Epithelial cell of esophagus (primary cell): Measurements from ENCODE around the gene MATK.

Experiments
- DNase-seq: peaks from one replicate; pipeline ENCODE4 v3.0.0; 2010; ENCODE audit warnings: low read depth
- H3K4me3 ChIP-seq: 2 replicates; pipeline ENCODE4 v1.5.1; 2011; ENCODE audit warnings: mild to moderate bottlenecking, low read length, control low read depth
- CTCF ChIP-seq: IDR thresholded peaks from 2 replicates; pipeline ENCODE4 v1.5.1; 2011; ENCODE audit warnings: low read depth, mild to moderate bottlenecking, low read length, control low read depth, inconsistent platforms; ENCODE audit not compliant: insufficient read depth; ENCODE audit errors: missing control alignments

MATK gene

DNA sequence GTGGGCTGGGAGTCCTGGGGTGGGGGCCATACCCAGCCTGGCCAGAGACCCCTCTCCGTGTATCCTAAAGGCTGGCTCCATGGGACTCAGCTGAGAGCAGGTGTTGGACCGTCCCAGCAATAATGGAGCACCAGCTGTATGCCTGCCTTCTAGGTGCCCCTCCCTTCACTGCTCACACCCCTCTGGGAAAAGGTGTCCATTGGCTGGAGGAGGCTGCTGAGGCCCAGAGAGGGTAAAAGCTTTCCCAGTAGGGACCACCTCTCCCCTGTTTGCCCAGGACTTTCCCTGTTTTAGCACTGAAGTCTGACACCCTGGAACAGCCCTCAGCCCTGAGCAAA is 10.8 kb downstream of the MATK start:
- TF ChIP-seq CTCF, result no peak
- no peak for DNase-seq
- no peak overlapping the region for H3K4me3 ChIP-seq

DNA sequence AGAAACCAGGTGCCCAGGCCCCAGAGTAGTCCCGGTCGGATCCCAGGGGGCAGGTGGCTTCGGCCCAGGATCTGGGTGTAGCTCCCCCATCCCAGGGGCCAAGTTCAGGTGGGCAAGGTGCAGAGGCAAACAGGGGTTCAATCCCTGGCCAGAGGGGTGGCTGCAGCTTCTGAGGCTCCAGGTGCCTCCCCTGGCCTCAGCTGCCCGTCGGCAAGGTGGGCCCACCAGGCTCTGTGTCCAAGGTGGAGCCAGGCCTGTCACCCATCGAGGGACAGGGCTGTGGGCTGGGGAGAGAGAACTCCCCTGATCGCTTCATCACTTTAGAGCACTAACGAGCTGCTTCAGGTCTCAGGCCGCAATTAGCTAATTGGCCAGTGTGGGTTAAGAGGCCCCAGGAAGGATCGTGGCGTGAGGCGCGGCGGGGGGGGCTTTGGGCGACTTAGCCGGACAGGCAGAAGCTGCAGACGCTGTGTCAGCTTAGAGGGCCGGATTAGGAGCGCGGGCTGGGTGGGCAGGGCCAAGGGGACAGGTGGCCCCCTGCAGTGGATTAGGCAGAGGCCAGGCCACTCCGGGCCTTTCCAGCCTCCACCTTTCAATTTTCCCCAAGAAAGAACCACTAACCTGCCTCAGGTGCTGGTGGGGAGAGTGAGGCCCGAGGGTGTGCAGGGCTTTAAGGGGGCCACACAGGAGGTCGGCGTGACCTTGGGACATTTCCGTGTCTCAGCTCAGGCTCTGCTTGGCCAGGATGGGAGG is 11.4 kb downstream of the MATK start:
- DNase-seq, result no peak
- no peak for TF ChIP-seq CTCF
- no peak overlapping the region for H3K4me3 ChIP-seq

- TF ChIP-seq CTCF, result no peak
- no peak overlapping the region for H3K4me3 ChIP-seq
- no peak for DNase-seq
Measured at GRCh38 chr19:3773814-3774515, 12.2 kb downstream of the MATK start.

GRCh38 chr19:3771906-3772455 is 14.2 kb downstream of the MATK start, which contains the start of gene RAX2:
Gene RAX2 (minus strand): TSS chr19:3772228. CDS start chr19:3771742, 486 bp downstream.
- no peak for DNase-seq
- TF ChIP-seq CTCF, result no peak
- H3K4me3 ChIP-seq, result no peak within 1 kb of the TSS

DNA sequence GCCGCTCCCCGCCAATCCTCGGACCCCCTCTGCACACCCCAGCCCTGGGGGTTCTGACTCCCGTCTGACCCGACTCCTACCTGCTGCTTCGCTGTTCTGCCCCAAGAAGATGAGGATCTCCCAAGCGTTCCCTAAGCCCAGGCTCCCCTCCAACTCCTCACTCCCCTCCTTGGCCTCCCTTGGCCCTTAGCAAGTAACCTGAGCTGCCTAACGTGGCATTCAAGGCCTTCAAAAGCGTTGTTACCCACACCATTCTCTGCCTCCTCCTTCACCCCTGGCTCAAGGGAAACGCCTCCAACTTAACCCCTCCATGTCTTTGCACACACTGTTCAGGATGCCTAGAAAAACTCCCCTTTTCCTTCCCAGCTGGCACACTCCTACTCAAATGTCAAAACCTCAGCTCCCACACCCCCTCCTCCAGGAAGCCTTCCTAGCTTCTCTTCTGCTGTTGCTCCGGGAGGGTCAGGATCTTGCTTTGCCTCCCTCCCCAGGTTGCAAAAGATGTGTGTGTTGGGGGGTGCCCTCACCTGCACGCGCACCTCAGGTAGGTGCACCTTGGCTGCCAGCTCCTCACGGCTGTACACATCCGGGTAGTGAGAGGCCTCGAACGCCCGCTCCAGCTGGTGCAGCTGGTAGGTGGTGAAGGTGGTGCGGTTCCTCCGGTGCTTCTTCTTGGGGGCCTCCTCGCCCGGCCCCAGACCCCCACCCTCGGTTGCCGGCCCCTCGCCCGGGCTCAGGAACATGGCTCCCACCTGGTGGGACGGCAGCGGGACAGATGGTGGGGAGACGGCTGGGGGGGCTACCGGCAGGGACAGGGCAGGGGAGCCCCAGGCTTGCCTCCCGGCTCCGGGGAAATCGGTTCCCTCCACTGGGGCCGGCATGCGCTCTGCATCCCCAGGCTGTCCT is 14.9 kb downstream of the MATK start:
- DNase-seq, result no peak
- no peak for TF ChIP-seq CTCF
- H3K4me3 ChIP-seq, result no peak overlapping the region

DNA sequence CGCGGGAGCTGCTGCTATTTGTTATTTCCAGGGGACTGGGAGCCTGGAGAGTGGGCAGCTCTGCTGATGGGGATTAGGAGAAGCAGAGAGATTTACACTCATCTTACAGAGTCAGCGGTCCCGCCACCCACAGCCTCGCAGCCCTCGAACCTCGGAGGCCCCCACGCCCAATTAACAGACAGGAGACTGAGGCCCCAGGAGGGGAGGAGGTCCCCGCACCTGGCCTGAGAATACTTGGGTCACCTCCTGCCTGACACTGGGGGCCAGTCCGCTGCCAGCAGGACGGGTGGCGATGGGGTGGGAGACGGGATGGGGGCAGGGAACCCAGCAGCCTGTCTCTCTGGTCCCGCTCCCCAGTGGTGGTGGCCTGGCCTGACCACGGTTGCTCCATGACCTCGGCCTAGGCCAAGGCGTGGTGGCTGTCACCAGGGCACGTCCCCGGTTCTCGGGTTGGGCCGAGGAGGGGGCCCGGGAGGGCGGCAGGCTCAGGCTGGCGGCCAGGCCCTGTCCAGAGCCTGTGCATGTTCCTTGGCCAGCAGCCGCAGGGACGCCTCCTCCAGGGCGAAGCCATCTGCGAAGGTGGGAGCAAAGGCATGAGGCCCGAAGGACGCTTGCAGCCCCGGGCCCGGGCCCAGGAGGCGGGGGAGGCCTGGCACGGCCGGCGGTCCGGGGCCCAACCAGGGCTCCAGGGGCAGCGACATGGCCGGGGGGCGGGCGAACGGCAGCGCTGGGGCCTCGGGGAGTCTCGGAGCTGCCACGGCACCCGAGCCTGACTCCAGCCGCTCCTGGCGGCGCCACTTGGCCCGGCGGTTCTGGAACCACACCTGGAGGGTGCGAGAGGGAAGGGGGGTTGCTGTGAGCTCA is 15.8 kb downstream of the MATK start:
- no peak overlapping the region for H3K4me3 ChIP-seq

More for the DNA sequence above, 15.8 kb downstream of the MATK start:
- DNase-seq, result no peak
- no peak for TF ChIP-seq CTCF
